SIG-M5 treated with dmso at 0.1 percent for 504 hours (cell line): ENCODE results near the gene TCEA2.
"Not testable (repeated sequence)": the region's sequence is repeated elsewhere in the genome, so short reads cannot be mapped to it uniquely, and the experiment has no call there.

Experiments
- DNase-seq: peaks from one replicate; lab custom pipeline; 2025; ENCODE audit not compliant: unreplicated experiment; lab: John Stamatoyannopoulos, UW

TCEA2 gene

DNA sequence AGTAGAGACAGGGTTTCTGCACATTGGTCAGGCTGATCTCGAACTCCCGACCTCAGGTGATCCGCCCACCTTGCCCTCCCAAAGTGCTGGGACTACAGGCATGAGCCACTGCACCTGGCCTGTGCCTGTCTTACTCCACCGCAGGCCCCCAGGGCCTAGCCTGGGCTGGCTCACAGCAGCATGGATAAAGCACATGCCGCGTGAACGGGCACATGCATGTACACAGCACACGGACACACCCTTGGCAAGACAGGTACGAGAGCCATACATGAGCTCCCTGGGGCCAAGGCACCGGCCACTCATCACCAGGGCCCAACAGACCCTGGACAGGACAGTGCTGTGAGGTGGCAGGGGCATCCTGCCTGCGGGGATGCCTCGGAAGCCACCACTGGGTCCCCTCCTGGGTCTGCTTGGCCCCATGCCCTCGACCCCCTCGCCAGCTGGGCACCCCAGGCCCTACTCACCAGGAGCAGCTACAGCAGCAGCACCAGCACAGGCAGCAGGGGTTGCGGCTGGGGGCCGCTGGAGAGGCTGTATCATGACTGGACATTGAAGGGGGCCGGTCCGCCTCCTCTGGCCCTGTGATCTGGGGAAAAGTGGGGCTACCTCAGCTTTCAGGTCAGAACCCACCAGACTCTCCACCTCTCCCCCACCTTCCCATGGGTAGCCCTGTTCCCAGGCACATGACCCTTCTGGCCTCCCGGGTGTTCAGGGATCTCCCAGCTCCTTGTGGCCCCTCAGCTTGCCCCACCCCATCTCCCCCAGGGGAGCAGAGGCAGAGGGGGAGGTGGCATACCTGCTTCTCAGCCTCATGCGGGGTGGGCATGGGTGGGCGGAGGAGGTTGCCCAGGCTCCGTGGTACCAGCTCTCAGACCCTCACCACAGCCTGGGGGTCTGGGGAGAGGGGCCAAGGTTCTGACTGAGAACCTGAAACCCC is 13.3 kb downstream of the TCEA2 start:
- no peak for DNase-seq

GRCh38 chr20:64077094-64077493 is 14.1 kb downstream of the TCEA2 start:
- DNase-seq, result peak; percentile 91

DNA sequence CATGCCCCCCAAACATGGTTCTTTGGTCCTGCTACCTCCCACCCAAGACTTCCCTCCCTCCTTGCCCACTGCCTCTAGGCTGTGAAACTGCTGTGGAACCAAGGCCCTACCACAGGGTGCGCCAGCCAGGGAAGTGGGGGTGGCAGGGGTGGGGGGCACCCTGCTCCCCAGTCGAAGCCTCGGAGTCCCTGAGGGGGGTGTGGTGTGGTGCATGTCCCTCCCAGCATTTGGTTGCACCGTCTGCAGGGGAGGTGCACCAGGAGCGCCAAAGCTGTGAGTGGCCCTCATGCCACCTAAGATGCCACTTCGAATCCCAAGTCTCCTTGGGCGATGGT is 14.5 kb downstream of the TCEA2 start:
- no peak for DNase-seq

DNA sequence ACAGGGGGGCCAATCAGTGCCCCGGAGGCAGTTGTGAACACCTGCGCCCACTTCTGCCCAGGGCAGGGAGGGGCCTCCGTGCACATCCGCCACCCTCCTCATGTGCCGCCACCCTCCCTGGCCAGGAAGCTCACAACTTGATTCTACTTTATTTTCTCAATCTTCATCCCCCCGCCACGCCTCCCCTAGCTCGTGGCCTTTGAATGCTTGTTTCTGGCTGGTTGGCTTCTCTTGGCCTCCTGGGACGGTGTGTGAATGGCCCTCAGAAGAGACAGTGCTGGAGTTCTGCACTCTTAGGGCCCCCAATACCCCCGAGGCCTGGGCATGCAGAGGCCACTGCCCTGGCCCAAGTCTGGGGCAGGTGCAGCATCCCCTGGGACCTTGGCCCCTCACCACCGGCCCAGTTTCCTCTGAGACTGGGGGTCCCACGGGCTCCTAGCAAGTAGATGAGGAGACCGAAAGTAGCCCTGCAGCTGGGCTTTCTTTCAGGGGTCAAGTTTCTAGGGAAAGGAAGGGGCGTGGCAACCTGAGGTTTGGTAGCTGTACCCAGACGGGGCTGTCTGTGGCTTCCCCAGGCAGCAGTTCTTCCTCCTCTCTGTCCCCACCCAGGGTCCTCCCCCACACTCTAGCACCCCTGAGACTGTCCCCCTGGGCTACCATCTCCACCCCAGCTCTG is 15.0 kb downstream of the TCEA2 start:
- peak; percentile 82 for DNase-seq

GRCh38 chr20:64078934-64079272 is 15.9 kb downstream of the TCEA2 start:
- no peak for DNase-seq

- DNase-seq, result peak; percentile 96
Measured at GRCh38 chr20:64079273-64080012, 16.4 kb downstream of the TCEA2 start, which contains the start of gene RGS19. Gene RGS19, minus strand, starts transcription at chr20:64079518. Its CDS starts 2,632 bp downstream, at chr20:64076886.

GRCh38 chr20:64080013-64080812 is 17.2 kb downstream of the TCEA2 start, which contains the start of gene OPRL1:
Gene OPRL1, plus strand, starts transcription at chr20:64080082. Its CDS starts 12,639 bp downstream, at chr20:64092721.
- DNase-seq, result peak; percentile 64

- no peak for DNase-seq
Measured at GRCh38 chr20:64080813-64081623, 18.0 kb downstream of the TCEA2 start.

DNA sequence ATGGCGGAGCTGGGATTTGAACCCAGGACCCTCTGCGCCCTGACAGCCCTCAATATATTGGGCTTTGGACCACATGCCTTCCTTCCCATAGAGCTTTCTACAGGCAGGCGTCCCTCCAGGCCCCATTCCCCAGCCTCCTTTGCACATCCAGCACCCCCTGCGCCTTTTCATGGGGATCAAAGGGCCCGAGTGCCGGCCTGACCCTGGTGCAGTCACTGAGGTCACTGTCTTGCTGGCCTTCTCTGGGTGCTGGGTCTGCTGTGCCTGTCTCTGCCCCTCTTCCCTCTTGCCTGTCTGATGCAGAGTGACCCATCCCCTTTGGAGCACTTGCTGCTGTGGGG is 18.6 kb downstream of the TCEA2 start:
- DNase-seq, result no peak

DNA sequence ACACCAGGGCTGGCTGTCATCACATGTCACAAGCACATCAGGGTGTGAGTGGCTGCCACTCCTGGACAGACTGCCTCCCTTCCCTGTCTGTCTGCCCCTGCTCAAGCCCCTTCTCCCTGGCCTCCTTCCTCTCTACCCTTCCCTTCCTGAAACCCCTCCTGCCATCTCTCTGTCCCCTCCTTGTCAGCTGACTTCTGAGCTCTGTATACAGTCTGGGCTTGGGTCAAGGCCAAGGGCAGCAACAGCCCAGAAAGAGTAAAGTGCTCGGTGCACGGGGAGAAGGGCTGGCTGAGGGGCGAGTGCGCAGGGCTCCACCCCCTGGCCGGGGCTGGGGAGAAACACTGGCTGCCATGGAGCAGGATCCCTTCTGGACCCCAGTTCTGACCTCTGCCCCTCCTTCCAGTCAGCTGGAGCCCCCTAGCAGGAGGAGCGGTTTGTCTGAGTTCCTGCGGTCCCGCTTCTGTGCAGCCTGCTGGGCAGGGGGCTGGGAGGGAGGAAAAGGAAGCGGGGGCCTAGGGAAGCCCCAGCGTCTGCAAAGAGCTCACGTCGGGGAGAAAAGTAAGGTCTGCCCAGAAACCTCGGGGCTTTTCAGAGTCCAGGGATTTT is 19.2 kb downstream of the TCEA2 start:
- DNase-seq, result peak; percentile 62

- no peak for DNase-seq
Measured at GRCh38 chr20:64082820-64083377, 19.9 kb downstream of the TCEA2 start.

DNA sequence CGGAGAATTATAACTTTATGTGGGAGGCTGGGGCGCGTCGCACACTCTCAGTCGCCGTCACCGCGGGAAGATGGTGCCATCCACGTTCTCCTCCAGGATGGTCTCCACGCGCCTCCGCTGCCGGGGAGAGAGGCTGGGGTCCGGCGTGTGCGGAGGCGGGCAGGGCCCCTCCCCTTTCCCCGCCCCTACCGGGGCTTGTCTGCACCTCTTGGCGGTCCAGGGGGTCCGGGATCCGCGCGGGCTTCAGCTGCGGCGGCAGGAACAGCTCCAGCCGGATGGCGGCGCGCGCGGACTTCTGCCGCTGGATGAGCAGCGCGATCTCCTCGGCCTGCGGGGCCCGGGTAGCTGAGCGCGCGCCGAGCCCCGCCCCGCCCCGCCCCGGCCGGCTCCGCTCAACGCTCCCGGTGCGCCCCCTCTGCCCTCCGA is 20.4 kb downstream of the TCEA2 start:
- peak; percentile 84 for DNase-seq

DNA sequence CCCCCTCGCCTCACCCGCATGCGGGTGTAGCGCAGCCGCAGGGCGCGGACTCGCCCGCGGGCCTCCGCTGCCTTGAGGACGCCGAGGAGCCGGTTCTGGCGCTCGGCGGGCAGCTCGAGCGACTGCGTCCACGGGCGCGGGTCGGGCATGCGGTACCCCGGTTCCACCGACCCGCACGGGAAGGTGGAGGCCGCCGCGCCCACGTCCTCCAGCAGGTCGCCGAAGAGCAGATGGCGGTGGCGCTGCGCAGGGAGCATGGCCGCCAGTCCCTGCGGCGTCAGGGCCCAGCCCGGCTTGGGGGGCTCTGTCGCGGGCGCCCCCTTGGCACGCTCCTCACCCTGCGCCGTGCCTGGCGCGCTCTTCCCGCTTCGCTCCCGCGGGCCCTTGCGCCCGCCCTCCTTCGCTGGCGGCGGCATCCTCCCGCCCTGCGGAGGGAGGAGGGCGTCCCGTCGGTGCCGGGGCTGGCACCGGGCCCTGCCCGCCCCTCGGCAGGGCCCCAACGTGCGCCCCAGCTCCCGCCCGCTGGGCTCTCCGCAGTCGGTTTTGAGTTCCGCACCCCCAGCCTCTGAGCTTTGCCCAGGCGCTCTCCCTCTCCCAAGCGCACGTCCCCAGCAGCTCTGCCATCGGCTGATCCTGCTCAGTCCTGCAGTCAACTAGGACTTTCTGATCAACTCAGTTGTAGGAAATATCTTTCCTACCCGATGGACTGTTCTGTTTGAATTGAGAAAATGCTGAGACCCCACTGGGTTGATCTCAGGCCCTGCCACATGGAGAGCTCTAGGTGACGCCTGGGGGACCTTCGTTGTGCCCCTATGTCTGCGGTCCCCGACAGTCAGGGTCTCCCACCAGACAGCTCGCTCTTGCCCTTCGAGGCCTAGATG is 21.0 kb downstream of the TCEA2 start, which contains the start of gene LKAAEAR1:
Gene LKAAEAR1, minus strand, starts transcription at position 595 of the 881 bp plus-strand sequence. Its CDS starts 179 bp downstream, at position 416.
- DNase-seq, result peak; percentile 44

DNA sequence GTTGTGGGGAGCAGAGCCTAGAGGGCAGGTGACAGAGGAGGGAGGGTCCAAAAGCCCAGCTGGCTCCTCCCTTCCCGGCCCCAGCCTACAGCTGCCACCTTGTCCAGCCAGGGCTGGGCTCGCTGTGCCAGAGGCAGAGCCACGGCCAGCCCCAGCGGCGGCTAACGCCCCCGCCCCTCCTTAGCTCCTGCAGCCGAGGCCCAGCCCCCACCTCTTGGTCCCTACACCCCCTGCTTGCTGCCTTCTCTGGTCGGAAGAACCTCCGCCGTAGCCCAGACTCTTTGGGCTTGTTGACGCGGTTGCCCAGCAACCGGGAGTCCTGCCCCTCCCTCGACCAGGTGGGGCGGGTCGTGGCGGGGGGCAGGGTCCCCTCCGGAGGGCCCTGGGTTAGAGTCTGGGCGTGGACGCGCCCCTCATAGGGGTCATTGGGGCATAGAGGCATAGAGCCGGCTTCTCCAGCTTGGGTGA is 21.7 kb downstream of the TCEA2 start:
- no peak for DNase-seq

DNA sequence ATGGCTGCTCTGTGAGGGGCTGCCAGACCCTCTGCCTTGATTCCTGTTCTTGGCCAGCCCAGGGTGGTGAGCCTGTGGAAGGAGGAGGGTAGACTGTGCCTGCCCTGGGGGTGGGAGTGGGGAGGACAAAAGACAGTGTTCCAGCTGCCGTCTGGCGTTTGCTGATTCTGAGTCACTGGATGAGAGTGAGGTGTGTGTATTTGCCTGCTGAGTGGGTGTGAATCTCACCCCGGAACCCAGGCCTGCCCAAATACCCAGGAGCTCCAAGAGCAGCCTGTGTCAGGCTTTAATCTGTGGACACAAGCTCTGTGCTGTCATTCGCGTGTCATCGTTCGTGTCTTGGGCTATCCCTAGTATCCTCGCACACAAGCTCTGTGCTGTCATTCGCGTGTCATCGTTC is 23.8 kb downstream of the TCEA2 start:
- no peak for DNase-seq

DNA sequence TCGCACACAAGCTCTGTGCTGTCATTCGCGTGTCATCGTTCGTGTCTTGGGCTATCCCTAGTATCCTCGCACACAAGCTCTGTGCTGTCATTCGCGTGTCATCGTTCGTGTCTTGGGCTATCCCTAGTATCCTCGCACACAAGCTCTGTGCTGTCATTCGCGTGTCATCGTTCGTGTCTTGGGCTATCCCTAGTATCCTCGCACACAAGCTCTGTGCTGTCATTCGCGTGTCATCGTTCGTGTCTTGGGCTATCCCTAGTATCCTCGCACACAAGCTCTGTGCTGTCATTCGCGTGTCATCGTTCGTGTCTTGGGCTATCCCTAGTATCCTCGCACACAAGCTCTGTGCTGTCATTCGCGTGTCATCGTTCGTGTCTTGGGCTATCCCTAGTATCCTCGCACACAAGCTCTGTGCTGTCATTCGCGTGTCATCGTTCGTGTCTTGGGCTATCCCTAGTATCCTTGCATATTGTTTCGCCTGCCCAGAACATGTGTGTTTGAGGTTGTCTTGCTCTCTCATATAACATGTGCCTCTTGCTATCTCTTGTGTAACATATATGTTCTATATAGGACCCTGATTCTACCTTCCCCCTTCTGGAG is 24.3 kb downstream of the TCEA2 start:
- not testable (repeated sequence) for DNase-seq

GRCh38 chr20:64088586-64088985 is 25.6 kb downstream of the TCEA2 start:
- DNase-seq, result not testable (repeated sequence)

GRCh38 chr20:64090165-64090564 is 27.2 kb downstream of the TCEA2 start:
- no peak for DNase-seq
